Measurements from ENCODE around the gene CCDC197. TPM values are rescaled to one million over a fixed set of nuclear protein-coding genes. Genes with fewer than 3 reads are reported as not detected.

CCDC197 gene
- not detected in 2 replicates for total RNA-seq

DNA sequence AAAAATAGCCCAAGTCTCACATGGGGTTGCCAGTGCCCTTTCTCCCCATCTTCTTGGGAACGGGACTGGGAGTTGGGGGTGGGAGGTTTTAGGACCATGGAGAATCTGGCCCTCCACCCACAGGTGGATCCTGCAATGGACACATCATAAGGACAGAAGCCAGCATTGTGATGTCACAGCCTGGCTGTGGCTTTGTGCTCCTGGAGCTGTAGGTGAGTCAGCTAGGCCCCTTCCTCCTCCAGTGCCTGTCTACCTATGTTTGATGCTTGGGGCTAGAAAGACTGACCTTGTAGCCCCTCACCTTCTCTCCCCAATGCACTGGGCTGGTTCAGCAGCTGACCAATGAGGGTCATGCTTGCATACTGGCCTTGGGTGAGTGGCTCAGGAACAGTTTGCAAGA lies at the start of gene CCDC197:
Gene CCDC197, plus strand, starts transcription at position 220 of the 400 bp plus-strand sequence. CDS start 831 bp downstream, outside the sequence.

DNA sequence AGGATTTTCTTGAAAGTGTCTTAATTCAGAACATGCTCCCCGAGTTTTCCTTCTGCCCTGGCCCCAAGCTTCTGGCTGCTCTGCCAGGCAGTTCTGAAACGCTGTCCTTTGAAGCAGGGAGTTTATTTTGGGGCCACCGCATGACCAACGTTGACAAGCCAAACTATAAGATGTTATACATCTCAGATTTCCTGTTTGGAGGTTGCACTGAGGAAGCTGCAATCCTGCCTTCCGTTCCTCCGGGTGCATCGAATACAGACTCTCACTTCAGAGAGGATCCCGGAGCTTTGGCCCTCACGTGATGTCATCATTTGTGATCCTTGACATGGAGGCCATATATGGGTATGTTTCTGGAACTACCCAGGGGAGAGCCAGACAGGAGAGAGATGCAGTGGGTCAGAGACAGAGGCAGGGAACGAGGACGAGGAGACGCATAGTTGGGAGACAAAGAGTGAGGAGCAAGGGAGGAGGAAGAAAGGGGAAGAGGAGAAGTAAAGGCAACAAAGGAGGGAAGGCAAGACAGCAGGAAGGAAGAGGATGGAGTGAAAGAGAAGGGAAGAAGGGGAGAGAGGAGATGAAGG lies 20.5 kb upstream of the CCDC197 start, which contains the start of gene ASB2:
Gene ASB2, minus strand, starts transcription at position 94 of the 581 bp plus-strand sequence. CDS start 12,031 bp downstream, outside the sequence.

DNA sequence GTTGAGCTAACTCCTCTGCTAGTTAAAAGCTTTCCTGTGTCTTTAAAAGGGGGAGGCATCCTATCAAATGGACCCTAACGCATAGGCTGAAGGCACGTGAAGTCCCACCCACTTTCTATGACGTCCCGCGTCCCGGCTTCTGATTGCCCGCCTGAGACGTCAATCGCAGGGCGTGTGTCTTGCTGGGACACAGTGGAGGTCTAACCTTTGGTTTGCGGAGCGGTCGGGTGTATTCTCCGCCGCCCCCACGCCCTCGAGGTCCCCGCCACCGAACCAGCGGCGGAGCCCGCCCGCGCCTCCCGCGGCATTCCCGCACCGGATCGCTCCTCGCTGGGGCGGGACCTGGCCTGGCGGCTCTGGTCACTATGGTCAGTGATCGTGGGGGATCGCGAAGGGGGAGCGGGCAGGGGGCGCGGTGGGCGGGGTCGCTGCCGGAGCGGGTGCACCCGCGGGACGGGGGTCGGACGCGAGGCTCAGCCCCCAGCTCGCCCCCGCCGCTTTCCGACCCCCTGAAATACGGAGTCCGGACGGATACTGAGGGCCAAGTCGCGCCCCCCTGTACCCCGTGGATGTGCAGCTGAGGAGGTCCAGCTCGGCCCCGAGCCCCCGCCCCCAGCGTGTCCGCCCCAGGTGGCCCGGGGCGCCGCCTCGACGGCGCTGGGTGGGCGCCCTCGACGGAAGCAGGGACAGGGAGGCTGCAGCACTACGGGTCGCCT lies 29.2 kb downstream of the CCDC197 start, which contains the start of gene OTUB2:
Gene OTUB2, plus strand, starts transcription at position 168 of the 716 bp plus-strand sequence. Its CDS starts 198 bp downstream, at position 366.

Other genes starting within 250 kb of the CCDC197 start
- not detected in 2 replicates for gene PRIMA1, start 208.8 kb upstream of the CCDC197 start, total RNA-seq
- gene FAM181A, start 70.0 kb upstream of the CCDC197 start, total RNA-seq = not detected in 2 replicates
- gene ASB2, start 20.7 kb upstream of the CCDC197 start, total RNA-seq = not detected in 2 replicates
- gene OTUB2, start 29.0 kb downstream of the CCDC197 start, total RNA-seq = 0.81 and 0.98 TPM in 2 replicates
- gene DDX24, start 83.9 kb downstream of the CCDC197 start, total RNA-seq = 99.5 and 120 TPM in 2 replicates
- gene IFI27L1, start 84.0 kb downstream of the CCDC197 start, total RNA-seq = 9.2 and 15.6 TPM in 2 replicates
- 6.8 and 24.6 TPM in 2 replicates for gene IFI27, start 113.4 kb downstream of the CCDC197 start, total RNA-seq
- gene IFI27L2, start 132.3 kb downstream of the CCDC197 start, total RNA-seq = 36.6 and 53.3 TPM in 2 replicates
- gene PPP4R4, start 177.0 kb downstream of the CCDC197 start, total RNA-seq = not detected in 2 replicates